Measurements from ENCODE around the gene ITGA11.

ITGA11 gene

DNA sequence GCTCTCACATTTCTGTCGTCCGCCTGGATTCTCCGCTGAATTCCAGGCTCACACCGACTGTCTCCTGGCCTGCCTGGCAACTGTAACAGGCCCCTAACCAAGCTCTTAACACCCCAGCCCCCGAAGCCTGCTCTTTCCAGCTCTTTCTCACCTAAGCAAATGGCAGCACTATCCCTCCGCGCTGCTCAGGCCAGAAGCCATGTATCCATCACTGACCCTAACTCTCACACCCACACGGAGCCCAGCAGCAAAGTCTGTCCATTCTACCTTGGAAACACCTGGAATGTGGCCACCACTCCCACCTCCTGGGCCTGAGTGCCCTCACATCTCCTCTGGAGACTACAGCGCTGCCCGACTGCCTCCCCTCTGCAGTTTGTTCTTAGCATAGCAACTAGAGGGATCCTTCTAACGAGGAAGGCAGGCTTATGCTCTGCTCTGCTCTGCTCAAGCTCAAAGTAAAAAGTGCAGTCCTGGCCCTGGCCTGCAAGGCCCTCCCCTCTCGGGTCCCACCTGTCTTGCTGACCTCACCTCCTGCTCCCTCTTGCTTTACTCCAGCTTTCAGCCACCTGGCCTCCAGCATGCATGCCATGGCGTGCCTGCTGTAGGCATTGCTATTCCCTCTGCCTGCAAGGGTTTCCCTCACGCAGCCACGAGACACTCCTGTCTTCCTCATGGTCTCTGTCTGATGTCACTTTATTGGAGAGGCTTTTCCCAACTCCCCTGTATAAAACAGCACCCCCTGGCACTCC is 127.2 kb downstream of the ITGA11 start:
- DNase-seq, result no peak

DNA sequence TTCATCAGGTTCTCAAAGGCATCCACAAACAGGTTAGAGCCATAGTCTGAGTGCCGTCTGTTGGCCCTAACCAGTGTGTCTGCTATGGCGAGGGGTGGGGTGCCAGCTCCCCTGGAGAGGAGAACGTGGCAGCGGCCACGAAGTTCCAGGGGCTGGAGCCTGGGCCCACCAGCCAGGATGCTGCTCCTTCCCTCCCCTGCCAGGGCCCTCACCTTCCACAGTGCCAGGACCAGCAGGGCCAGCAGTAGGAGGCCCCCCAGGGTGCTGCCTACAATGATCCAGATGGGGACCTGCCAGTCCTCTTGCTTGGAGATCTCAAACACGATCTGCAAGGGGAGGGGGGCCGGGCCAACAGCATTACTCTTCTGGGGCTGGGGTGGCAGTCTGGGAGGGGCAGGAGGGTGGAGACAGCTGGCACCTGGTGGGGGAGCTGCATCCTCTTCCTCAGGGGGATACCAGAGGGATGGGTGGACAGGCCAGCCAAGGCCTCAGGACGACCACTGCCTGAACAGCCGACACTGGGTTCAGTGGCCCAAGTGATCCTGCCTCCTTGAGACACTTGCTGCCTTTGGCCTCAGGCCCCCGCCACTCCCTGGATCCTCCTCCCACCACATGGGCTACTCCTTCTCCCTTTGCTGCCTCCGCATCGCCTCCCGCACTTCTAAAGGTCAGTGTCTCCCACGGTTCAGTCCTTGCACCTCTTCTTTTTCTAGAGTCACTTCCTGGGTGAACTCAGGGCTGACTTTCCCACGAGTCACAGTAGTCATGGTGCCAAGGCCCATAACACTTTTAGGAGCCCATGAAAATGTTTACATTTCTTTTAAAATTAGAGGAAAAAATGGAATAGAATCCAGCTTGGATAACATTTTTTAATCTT is 128.2 kb downstream of the ITGA11 start:
- DNase-seq, result no peak

DNA sequence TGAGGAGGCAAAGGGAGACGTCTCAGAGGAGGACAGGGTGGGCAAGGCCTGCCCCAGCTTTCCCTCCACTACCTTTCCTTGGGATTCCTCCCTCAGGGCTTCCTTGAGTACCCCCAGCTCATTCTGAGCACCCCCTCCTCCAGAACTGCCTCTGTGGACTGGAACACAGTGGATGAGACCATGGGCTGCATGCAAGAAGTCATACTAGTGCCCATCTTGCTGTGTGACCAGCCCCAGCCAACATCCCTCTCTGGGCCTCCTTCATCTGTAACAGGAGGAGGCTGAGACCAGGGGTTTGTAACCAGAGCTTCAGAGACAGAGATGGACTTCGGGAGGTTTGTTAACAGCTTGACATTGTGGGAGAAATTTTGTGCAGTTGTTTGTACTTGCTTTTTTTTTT is 128.8 kb downstream of the ITGA11 start:
- no peak for DNase-seq

DNA sequence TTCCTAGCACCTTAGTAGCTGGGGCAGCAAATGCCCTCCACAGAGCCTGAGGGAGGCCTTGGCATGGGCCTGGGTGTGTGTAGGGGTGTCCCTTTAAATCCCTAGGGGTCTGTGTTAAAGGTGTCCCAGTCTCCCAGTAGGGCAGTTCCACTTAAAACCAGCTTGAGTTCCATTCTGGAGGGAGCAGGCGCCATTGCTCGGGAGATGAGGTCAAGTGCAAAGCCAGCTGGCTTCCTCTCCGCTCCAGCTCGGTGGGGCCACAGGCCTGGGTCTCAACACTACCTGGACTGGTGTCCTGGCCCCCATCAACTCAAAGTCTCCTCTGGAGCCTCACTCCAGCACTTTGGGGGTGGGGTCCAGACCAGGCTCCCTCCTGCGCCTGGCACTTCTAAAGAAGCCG is 129.2 kb downstream of the ITGA11 start:
- DNase-seq, result no peak

DNA sequence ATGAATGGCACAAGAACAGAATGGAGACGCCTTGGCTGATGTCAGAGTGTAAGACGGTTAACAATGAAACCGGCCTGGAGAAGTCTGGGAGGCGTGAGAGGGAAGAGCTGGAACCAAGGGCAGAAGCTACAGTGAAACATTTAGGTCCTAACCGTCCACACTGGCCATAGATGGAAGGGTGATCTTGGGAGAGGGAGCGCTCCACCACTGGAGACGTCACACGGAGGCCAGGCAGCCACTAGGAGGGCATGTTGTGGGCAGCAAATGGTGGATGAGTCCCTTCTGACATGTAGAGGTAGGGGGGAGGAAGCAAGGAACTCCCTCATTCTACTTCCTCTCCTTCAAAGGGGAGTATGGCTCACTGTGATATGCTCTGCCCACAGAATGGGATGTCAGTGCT is 130.7 kb downstream of the ITGA11 start:
- DNase-seq, result no peak

DNA sequence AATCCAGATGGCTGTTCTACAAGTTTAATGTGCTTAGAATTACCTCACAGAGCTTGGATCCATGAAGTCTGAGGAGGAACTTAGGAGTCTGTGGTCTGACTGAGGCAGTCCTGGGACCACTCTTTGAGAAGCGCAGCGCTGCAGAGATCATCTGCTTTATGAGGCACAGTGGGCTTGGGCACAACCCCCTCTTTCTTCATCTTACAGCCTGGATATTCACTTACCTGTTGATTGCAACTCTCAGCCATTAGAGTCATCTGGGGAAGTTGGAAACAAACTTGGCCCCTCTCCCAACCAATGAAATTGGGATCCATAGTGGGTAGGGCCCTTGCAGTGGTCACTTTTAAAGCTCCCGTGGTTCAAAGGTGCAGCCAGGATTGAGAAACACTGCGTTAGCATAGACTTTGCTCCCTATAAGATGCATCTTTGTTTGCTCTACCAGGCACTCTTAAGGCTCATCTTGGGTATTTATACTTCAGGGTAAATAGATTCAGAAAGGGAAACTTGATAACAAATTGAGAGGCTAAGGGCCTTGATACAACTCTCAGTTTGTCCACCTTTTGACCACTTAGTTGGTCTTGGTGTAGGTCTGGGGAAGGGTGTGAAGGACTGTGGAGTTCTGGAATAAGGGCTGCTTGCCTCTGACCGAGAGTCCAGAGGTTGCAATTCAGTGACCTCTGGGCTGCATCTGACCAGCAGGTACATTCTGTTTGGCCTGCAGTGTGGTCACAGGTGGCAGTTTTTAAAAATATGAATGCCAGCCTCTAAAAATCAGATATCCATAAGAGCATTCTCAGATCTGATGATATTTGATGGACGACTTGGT is 131.6 kb downstream of the ITGA11 start:
- DNase-seq, result no peak

DNA sequence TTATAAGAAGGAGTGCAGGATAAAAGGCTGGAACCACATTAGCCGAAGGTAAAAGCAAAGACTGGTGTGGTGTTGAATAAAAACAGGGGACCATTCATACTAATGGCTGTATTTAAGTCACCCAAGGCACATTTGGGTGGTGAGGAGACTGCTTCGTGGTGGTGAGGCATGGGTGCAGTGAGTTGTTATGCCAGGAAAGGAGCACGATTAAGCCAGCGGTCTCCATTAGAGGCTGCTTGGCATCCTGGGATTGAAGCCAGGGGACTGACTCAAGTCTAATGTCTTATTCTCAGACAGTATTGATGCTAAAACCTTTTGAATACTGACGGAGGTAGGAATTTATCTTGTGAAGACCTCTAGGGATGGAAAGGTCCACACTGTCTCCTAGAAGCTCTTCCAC is 132.5 kb downstream of the ITGA11 start:
- DNase-seq, result no peak

DNA sequence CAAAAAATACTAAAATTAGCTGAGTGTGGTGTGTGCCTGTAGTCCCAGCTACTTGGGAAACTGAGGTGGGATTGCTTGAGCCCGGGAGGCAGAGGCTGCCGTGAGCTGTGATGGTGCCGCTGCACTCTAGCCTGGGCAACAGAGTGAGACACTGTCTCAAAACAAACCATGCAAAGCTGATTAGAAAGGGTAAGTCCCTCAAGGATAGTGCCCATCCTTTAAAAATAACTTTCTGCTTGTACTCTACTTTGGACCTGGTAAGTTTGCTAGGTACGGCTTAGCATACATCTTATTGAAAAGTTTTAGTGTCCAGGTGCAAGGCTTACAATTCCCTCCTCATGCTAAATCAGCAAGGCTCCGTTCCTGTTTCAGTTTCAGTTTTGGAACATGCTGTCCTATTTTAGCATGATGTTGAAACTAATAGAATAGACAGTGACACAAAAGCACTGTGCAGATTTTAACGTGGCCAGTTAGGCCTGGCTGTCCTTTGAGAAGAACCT is 133.0 kb downstream of the ITGA11 start:
- DNase-seq, result no peak

DNA sequence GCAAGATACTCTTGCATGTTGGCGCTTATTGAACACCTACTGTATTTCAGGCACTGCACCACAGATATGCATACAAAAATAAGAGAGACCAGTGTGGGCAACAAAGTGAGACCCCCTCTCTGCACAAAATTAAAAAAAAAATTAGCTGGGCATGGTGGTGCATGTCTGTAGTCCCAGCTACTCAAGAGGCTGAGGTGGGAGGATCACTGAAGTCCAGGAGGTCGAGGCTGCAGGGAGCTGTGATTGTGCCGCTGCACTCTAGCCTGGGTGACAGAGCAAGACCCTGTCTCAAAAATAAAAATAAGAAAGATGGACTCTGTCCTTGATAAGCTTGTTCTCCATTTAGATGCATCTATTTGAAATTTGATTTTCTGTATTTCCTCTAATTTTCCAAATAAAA is 133.6 kb downstream of the ITGA11 start:
- DNase-seq, result no peak

DNA sequence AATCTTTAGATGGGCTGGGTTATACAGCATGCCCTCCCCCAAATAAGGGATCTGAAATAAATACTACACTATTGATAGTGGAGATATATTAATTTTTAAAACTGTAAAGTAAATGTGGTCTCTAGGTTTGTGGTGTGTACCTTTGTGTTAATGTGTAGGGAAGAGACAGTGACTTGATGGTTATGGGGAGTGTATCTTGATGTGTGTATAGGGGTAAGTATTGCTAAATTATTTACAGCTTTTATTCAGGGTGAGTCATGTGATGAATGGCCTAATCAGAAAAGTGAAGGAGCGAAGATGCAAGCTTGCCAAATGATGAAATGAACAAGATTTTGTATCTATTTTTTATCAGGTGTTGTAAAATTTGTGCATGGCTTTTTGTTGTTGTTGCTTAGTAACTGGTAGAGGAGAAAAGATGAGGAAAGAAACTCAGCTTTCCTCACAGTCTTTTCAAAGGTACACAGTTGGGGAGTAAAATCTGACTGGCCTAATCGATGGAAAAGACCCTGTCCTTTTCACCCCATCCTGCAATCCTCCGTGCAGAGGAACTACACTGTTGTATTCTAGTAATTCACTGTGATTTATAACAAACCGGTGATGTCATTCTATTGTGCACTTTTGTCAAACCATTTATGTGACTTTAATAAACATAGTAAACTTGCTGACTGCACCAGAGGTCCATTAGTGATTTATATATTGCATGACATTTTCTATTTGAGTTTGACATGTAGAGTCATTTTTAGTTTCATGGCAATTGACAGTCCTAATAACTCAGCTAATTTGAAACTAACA is 136.8 kb downstream of the ITGA11 start:
- no peak for DNase-seq

DNA sequence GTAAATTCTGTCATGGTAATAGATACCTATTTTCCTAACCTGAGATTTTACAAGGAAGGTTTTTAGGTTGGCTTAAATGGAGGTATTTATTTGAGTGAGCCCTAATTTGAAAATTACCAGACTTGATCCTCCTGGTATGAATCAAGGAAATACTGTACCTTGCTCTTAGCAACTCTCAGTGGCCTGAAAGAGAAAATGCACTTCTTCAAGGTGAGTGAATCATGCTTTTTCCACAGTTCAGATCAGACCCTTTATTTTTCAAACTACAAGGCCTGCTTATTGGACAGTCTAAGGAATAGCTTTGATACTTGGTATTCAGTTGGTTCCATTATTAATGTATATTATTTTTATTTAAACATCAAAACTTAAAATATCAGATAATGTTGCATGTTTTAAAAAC is 139.0 kb downstream of the ITGA11 start:
- no peak for DNase-seq

DNA sequence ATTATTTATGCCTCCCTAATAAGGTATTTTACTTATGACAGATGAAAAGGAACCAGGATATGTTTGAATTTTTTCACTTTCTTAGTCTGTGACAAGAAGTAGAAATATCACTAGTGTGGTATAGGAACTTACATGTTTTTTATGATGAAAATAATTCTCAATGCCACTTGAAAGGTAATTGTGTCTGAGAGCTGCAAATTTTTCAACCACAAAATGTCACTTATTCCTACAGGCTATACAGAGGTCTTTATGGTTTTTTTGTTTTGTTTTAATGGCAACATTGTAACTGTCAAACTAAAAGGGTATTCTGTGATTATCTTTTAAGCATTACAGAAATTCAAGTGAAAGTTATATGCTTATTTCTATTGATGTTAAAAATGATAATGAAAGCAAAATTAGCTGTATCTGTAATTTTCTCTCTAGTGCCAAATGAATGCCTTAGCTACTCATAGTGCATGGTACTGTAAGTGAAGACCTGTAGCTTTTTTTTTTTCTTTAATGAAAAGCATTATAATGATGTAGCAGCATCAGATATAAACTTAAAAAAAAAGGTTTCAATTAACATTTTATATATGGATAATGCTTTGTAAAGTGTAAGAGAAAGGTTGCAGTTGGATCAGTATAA is 139.7 kb downstream of the ITGA11 start:
- no peak for DNase-seq

DNA sequence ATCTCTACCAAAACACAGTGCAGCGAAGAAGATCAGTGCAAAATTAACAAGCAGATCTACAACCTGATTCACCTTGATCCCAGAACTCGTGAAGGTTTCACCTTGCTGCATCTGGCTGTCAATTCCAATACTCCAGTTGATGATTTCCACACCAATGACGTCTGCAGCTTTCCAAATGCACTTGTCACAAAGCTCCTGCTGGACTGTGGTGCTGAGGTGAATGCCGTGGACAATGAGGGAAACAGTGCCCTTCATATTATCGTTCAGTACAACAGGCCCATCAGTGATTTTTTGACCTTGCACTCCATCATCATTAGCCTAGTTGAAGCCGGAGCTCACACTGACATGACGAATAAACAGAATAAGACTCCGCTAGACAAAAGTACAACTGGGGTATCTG is 141.2 kb downstream of the ITGA11 start:
- no peak for DNase-seq

DNA sequence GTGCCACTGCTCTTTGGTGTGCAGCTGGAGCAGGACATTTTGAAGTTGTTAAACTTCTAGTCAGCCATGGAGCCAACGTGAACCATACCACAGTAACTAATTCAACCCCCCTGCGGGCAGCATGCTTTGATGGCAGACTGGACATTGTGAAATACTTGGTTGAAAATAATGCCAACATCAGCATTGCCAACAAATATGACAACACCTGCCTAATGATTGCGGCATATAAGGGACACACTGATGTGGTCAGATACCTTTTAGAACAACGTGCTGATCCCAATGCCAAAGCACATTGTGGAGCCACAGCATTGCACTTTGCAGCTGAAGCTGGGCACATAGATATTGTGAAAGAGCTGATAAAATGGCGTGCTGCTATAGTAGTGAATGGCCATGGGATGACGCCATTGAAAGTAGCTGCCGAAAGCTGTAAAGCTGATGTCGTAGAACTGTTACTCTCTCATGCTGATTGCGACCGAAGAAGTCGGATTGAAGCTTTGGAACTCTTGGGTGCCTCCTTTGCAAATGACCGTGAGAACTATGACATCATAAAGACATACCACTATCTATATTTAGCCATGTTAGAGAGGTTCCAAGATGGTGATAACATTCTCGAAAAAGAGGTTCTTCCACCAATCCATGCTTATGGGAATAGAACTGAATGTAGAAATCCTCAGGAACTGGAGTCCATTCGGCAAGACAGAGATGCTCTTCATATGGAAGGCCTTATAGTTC is 142.2 kb downstream of the ITGA11 start:
- no peak for DNase-seq

DNA sequence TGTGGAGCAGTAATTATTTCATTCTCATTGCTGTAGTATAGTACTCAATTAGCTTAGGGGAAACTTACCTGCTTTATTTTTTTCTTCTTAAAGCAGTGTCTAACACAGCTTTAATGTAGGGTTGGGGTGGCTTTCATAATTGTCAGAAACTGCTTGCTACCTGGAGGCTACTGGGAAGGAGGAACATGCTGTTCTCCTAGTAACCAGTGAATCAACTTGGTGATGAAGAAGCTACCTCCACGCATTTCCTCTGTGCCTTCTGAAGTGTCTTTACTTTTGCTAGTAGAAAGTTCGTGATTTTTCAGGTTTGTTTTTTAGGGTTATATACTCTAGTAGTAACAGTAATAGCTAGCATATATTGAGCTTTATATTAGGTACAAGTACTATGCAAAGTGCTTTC is 142.9 kb downstream of the ITGA11 start:
- DNase-seq, result no peak

DNA sequence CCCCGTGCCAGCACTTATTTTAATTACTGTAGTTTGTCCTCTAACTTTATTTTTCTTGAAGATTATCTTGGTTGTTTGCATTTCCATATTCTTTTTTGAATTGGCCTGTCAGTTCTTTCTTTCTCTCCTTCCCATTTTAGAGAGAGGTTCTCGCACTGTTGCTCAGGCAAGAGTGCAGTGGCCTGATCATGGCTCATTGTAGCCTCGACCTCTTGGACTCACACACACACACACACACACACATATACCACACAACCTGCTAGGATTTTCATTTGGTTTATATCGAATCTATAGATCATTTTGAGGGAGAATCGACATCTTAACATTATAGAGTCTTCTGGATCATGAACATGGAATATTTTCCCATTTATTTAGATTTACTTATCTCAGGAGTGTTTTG is 145.7 kb downstream of the ITGA11 start:
- no peak for DNase-seq

DNA sequence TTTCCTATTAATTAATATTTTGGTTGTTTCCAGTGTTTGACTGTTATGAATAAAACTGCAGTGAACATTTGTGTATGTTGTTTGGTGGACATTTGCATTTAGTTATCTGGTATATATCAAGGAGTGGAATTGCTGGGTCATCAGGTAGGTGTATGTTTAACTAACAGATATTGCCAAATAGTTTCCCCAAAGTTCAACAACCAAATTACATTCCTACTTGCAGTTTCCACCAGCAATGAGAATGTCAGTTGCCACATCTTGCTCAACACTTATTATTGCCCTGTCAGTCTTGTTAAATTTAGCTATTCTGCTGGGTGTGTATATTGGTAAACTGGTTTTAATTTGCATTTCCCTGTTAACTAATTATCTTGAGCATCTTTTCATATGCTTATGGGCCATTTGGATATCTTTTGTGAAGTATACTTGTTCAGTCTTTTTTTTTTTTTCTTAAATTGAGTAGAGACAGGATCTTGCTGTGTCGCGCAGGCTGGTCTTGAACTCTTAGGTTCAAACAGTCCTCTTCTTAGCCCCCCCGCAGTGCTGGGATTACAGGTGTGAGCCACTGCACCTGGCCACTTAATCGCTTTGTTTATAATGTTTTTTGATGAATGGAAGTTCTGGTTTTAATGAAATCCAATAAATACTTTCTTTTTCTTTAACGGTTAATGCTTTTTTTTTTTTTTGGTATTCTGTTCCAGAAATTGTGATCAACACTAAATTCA is 146.5 kb downstream of the ITGA11 start:
- peak; percentile 25 for DNase-seq

DNA sequence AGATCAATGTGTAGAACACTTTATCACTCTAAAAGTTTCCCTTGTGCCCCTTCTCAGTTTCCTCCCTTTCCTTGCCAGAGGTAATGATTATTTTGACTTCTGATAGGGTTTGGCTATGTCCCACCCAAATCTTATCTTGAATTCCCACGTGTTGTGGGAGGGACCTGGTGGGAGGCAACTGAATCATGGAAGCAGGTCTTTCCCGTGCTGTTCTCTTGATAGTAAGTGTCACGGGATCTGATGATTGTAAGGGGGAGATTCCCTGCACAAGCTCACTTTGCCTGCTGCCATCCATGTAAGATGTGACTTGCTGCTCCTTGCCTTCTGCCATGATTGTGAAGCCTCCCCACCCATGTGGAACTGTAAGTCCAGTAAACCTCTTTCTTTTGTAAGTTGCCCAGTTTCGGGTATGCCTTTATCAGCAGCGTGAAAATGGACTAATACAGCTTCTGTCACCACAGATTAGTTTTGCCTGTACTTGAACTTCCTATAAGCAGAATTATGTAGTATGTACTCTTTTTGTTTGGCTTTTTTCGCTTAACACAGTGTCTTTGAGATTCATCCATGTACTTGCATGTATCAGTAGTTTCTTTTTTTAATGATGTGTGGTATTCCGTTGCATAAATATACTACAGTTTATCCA is 147.2 kb downstream of the ITGA11 start:
- DNase-seq, result no peak

DNA sequence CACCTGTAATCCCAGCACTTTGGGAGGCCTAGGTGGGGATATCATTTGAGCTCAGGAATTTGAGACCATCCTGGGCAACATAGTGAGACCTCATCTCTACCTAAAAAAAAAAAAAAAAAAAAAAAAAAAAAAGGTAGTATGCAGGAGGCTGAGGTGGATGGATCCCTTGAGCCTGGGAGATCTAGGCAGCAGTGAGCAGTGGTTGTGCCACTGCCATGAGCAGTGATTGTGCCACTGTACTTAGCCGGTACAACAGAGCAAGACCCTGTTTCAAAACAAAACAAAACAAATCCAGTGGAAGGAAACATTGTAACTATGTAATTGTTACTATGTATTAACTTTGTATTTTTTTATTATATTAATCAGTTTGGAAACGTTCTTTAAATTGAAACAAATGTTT is 148.6 kb downstream of the ITGA11 start:
- no peak for DNase-seq

DNA sequence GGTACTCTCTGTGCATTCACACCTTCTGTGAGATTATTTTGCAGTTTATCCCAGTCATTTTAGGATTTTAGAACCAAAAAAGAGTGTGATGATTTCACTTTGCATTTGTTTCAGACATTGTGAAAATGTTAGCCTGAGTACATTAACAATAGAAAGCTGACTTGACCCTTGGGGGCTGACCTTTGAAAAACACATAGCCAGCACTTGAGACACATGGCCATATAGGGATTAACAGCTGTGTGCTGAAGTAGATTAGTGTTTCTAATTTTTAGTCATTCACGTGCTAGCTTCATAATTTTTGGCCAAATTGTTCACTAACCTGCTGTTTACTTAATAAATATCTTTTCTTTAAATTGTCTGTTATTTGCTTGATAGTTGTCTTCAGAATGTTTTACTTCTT is 151.0 kb downstream of the ITGA11 start:
- no peak for DNase-seq
